NB4 (cell line): ENCODE results near the gene GLYATL1.

ENCODE experiments used
- POLR2A ChIP-seq: IDR thresholded peaks from 2 replicates; pipeline ENCODE4 v1.6.1; 2011; ENCODE audit warnings: mild to moderate bottlenecking; ENCODE audit not compliant: insufficient read length; ENCODE audit errors: extremely low read depth
- TF ChIP-seq, protein P1 (sequence below): IDR thresholded peaks from one replicate; pipeline ENCODE4 v1.5.1; 2012; ENCODE audit warnings: low read depth, low read length

DNA sequence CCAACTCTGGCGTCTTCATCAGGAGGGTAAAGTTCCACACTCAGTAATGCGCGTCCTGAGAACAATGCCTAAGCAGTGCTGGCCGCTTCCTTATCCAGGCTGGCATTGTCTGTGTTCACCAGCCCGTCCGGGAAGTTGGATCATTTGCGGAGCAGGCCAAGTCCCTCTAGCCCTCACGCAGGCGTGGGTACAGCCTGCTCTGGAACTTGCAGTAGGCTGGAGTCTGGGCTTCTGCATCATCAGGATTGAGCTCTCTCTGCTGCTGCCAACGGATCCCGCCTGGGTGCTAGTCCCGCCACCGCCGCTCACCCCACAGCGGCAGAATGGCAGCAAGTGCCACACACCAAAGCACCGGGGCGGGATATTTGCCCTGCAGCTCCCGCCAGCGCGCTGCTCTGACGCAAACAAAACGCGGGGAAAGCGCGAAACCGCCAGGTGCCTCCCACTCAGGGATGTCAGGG lies 29.0 kb downstream of the GLYATL1 start:
- TF ChIP-seq, protein P1, sequence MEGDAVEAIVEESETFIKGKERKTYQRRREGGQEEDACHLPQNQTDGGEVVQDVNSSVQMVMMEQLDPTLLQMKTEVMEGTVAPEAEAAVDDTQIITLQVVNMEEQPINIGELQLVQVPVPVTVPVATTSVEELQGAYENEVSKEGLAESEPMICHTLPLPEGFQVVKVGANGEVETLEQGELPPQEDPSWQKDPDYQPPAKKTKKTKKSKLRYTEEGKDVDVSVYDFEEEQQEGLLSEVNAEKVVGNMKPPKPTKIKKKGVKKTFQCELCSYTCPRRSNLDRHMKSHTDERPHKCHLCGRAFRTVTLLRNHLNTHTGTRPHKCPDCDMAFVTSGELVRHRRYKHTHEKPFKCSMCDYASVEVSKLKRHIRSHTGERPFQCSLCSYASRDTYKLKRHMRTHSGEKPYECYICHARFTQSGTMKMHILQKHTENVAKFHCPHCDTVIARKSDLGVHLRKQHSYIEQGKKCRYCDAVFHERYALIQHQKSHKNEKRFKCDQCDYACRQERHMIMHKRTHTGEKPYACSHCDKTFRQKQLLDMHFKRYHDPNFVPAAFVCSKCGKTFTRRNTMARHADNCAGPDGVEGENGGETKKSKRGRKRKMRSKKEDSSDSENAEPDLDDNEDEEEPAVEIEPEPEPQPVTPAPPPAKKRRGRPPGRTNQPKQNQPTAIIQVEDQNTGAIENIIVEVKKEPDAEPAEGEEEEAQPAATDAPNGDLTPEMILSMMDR = no peak
- no peak for TF ChIP-seq POLR2A
